GM12878 (cell line): ENCODE data around the gene KCNN1. TPM values are rescaled to one million over a fixed set of nuclear protein-coding genes. Genes with fewer than 3 reads are reported as not detected.

ENCODE experiments used
- ATAC-seq: fragments of 200-7000 bp; cut with Tn5 transposase; 3 replicates; pipeline ENCODE4 v1.9.1; 2020; ENCODE audit warnings: mild to moderate bottlenecking, moderate library complexity
- BruUV-seq: library from RNA; stranded (reverse); fragments of 400-500 nt; replicated peaks from 2 replicates; lab custom pipeline; 2021; lab: Mats Ljungman, UMichigan
- CTCF ChIA-PET: fragments of 300-600 bp; sonication (Branson Sonifier 250); formaldehyde crosslinking; extraction: SDS; loops from one replicate; lab custom pipeline; 2021; ENCODE audit warnings: inconsistent platforms; lab: Yijun Ruan, JAX
- POLR2A ChIA-PET: fragments of 350-600 bp; formaldehyde crosslinking; extraction: SDS; loops from one replicate; lab custom pipeline; 2021; ENCODE audit warnings: inconsistent platforms; lab: Charles Lee
- RAD21 ChIA-PET: fragments of 300-600 bp; sonication (Branson Sonifier 250); formaldehyde crosslinking; loops from one replicate; lab custom pipeline; 2023; ENCODE audit warnings: antibody characterized with exemption; ENCODE audit not compliant: unreplicated experiment; lab: Charles Lee
- SMC1A ChIA-PET: fragments of 300-600 bp; sonication (Branson Sonifier 250); formaldehyde crosslinking; loops from one replicate; lab custom pipeline; 2023; ENCODE audit not compliant: unreplicated experiment, uncharacterized antibody; lab: Charles Lee
- DNase-seq: peaks from one replicate; pipeline ENCODE4 v3.0.0-alpha.2; 2011; ENCODE audit warnings: low read depth, low spot score
- FAIRE-seq: peaks from 3 replicates; lab custom pipeline; 2011; peaks lifted over from hg19 to GRCh38; lab: Jason Lieb, UNC
- H2AFZ ChIP-seq: 2 replicates; pipeline ENCODE4 v1.6.0; 2011; ENCODE audit warnings: low read depth, low read length, control low read depth; ENCODE audit not compliant: control insufficient read depth
- H3K27ac ChIP-seq: 2 replicates; pipeline ENCODE4 v1.5.1; 2011; ENCODE audit warnings: control low read depth; ENCODE audit not compliant: control insufficient read depth, insufficient read depth
- H3K27me3 ChIP-seq, 2 experiments: replicated peaks in 1 of 2; 2 replicates each; pipeline versions ENCODE4 v1.6.0 to v1.6.1; 2011; ENCODE audit warnings: low read length in 1 of 2; ENCODE audit not compliant: control insufficient read depth in 2 of 2, insufficient read depth in 2 of 2
- H3K36me3 ChIP-seq, 2 experiments: 2 replicates each; pipeline ENCODE4 v1.5.1; 2011; ENCODE audit warnings: low read length in 1 of 2; ENCODE audit not compliant: control insufficient read depth in 2 of 2, insufficient read depth in 2 of 2
- H3K4me1 ChIP-seq: 2 replicates; pipeline ENCODE4 v1.6.1; 2011; ENCODE audit warnings: mild to moderate bottlenecking, low read length, moderate library complexity, mixed read lengths; ENCODE audit not compliant: control insufficient read depth, insufficient read depth
- H3K4me2 ChIP-seq: 2 replicates; pipeline ENCODE4 v1.6.0; 2011; ENCODE audit warnings: control low read depth; ENCODE audit not compliant: control insufficient read depth, insufficient read depth
- H3K4me3 ChIP-seq: fragments of 200-600 bp; sonication (generic); 2 replicates; pipeline ENCODE4 v1.5.1; 2016
- H3K79me2 ChIP-seq: 2 replicates; pipeline ENCODE4 v1.6.0; 2011; ENCODE audit warnings: low read length; ENCODE audit not compliant: control insufficient read depth, insufficient read depth
- H3K9ac ChIP-seq: 2 replicates; pipeline ENCODE4 v1.8.0; 2011; ENCODE audit warnings: low read length, control low read depth, mixed read lengths; ENCODE audit not compliant: control insufficient read depth, insufficient read depth
- H3K9me3 ChIP-seq: replicated peaks from 3 replicates; pipeline ENCODE4 v1.5.1; 2011; ENCODE audit warnings: mild to moderate bottlenecking, low read length; ENCODE audit not compliant: control insufficient read depth, insufficient read depth
- H4K20me1 ChIP-seq: 2 replicates; pipeline ENCODE4 v1.6.0; 2011; ENCODE audit not compliant: control insufficient read depth, insufficient read depth
- BCL11A ChIP-seq: IDR thresholded peaks from 2 replicates; pipeline ENCODE4 v1.6.1; 2011; ENCODE audit warnings: low read depth, low read length
- BHLHE40 ChIP-seq, 2 experiments: fragments of 450-650 bp in 1 of 2; IDR thresholded peaks; 2 replicates each; pipeline ENCODE4 v1.6.1; 2011 to 2017; ENCODE audit warnings: low read depth in 2 of 2, borderline replicate concordance in 1 of 2, improper control_type of control experiment in 1 of 2, low read length in 1 of 2, mild to moderate bottlenecking in 1 of 2
- E4F1 ChIP-seq: fragments of 450-650 bp; IDR thresholded peaks from 2 replicates; pipeline ENCODE4 v1.6.1; 2018; ENCODE audit warnings: borderline replicate concordance, mild to moderate bottlenecking; ENCODE audit not compliant: partially characterized antibody
- ESRRA ChIP-seq: IDR thresholded peaks from 2 replicates; pipeline ENCODE4 v1.6.1; 2012; ENCODE audit warnings: mild to moderate bottlenecking, low read length, improper control_type of control experiment
- EZH2 ChIP-seq: IDR thresholded peaks from 2 replicates; pipeline ENCODE4 v1.6.1; 2012; ENCODE audit warnings: low read depth, mild to moderate bottlenecking, control low read depth, inconsistent platforms, low read length, borderline replicate concordance; ENCODE audit not compliant: control insufficient read depth
- FOS ChIP-seq: IDR thresholded peaks from 3 replicates; pipeline ENCODE4 v1.6.1; 2011; ENCODE audit warnings: borderline replicate concordance; ENCODE audit not compliant: insufficient read length; ENCODE audit errors: extremely low read depth
- NR2C1 ChIP-seq: fragments of 450-650 bp; IDR thresholded peaks from 2 replicates; pipeline ENCODE4 v1.6.1; 2017; ENCODE audit warnings: antibody characterized with exemption, mild to moderate bottlenecking, moderate library complexity
- PAX5 ChIP-seq: IDR thresholded peaks from 2 replicates; pipeline ENCODE4 v1.6.1; 2011; ENCODE audit warnings: low read depth, low read length, borderline replicate concordance
- RCOR1 ChIP-seq: conservative IDR thresholded peaks from 2 replicates; pipeline ENCODE4 v1.6.1; 2012; ENCODE audit warnings: low read depth, low read length, improper control_type of control experiment
- SMAD1 ChIP-seq: fragments of 450-650 bp; IDR thresholded peaks from 2 replicates; pipeline ENCODE4 v1.6.1; 2018; ENCODE audit warnings: mild to moderate bottlenecking, low read depth; ENCODE audit not compliant: partially characterized antibody
- TCF7 ChIP-seq: IDR thresholded peaks from 2 replicates; pipeline ENCODE4 v1.6.1; 2014; ENCODE audit warnings: antibody characterized with exemption, borderline replicate concordance
- ZNF207 ChIP-seq: fragments of 450-650 bp; IDR thresholded peaks from 2 replicates; pipeline ENCODE4 v1.6.1; 2014; ENCODE audit warnings: antibody characterized with exemption, mild to moderate bottlenecking, borderline replicate concordance
- WGBS: methylation state at CpG from one replicate; pipeline ENCODE4 v1.1.6; 2016; ENCODE audit warnings: low lambda C conversion rate; ENCODE audit not compliant: insufficient replicate concordance, insufficient coverage; ENCODE audit errors: missing lambda C conversion rate; 5-methylcytosine and 5-hydroxymethylcytosine counted together
- in situ Hi-C: fragments of 300-500 bp; cut with MboI; formaldehyde crosslinking; loops from 9 replicates; pipeline ENCODE4 v1.14.3; 2018; ENCODE audit warnings: mixed read lengths
- intact Hi-C: fragments of 100-400 bp; cut with micrococcal nuclease; formaldehyde crosslinking; loops from one replicate; pipeline ENCODE4 v1.14.2; 2022; ENCODE audit not compliant: unreplicated experiment
- polyA plus RNA-seq, 11 experiments: library from polyadenylated mRNA; depleted of rRNA in 4 of 11; unstranded in 6 of 11; stranded (reverse) in 5 of 11; fragments of >200 nt; fragmentation: Nextera tagmentation in 4 of 11; fragmentation: Illumina TruSeq in 1 of 11; extraction: Ambion mirVana in 4 of 11; extraction: Trizol in 1 of 11; gene quantifications; 1 replicate in 1 of 11; 2 replicates in 10 of 11; pipeline versions ENCODE4 v1.2.1 to v1.2.3, GENCODE V29; 2011 to 2016; ENCODE audit warnings: inconsistent platforms in 2 of 11, missing spikeins in 2 of 11, low read depth in 1 of 11
- total RNA-seq, 4 experiments: library from RNA; depleted of rRNA in 3 of 4; stranded (reverse); fragments of >200 nt in 3 of 4; fragmentation: Illumina TruSeq in 1 of 4; extraction: Trizol in 1 of 4; gene quantifications; 2 replicates each; pipeline versions ENCODE4 v1.2.1 to v1.2.3, GENCODE V29; 2013 to 2021

KCNN1 gene
- total and polyA plus RNA-seq, 10 of the 15 experiments (the other 5 are each of a cell fraction or from before 2014, with no cell fraction given) = 0.02 to 0.95 (median 0.16) TPM; not detected in 1

GRCh38 chr19:17957149-17957849, 9.6 kb upstream of the KCNN1 start:
- peaks cover 7% of the 10 kb centered on the region for H3K4me1 ChIP-seq
- ChIA-PET RAD21 (interaction anchor here (0.6 kb wide), 1 partner anchor 87 kb away, joined by 3 read pairs; no protein-coding TSS in a partner anchor), POLR2A (no interaction called here), SMC1A (no interaction called here), CTCF (interaction anchor here (1.0 kb wide), 2 partner anchors 9 to 19 kb away, joined by 3 to 4 read pairs; partner anchors contain the start of gene KCNN1)
- no peak for ATAC-seq
- DNase-seq = no peak
- H4K20me1 ChIP-seq = no peaks in the 10 kb centered on the region
- no peak overlapping the region for H3K9ac ChIP-seq
- no peaks in the 10 kb centered on the region for H3K9me3 ChIP-seq
- in situ Hi-C loops = no loop called here
- no peak overlapping the region for H3K27ac ChIP-seq
- no peak overlapping the region for H2AFZ ChIP-seq
- H3K79me2 ChIP-seq = no peaks in the 10 kb centered on the region
- no peaks in the 10 kb centered on the region for H3K36me3 ChIP-seq
- no peak overlapping the region for H3K4me2 ChIP-seq
- TF ChIP-seq BHLHE40 (IDR thresholded peaks at IDR 0.05; ENCODE audit: borderline replicate concordance in 1 of 2, low read depth in 2 of 2, low read length in 1 of 2) (no peak), FOS (no peak), ESRRA (no peak), PAX5 (no peak), RCOR1 (no peak), SMAD1 (no peak), EZH2 (no peak), ZNF207 (no peak), NR2C1 (no peak), E4F1 (no peak), BCL11A (no peak), TCF7 (no peak)
- no peak overlapping the region for H3K4me3 ChIP-seq
- intact Hi-C loops = no loop called here
- no peak for FAIRE-seq
- H3K27me3 ChIP-seq = peaks cover 8 to 10% of the 10 kb centered on the region in 2 experiments
- WGBS = 56% methylated on average over 3 of the region's 3 CpGs
- BruUV-seq = no TSS peak
